ENCODE data around the gene NMUR1.

NMUR1 gene

GRCh38 chr2:231527955-231528635 lies 2.1 kb downstream of the NMUR1 start:
- DNase-seq (ENCODE audit: extremely low read depth in 1 of 2, low read depth in 1 of 2) = no peak

- no peak for DNase-seq (ENCODE audit: extremely low read depth in 1 of 2, low read depth in 1 of 2)
Measured at GRCh38 chr2:231527091-231527395, 3.2 kb downstream of the NMUR1 start.

GRCh38 chr2:231526341-231527090 lies 3.7 kb downstream of the NMUR1 start:
- DNase-seq (ENCODE audit: extremely low read depth in 1 of 2, low read depth in 1 of 2) = no peak

- no peak for DNase-seq (ENCODE audit: extremely low read depth in 1 of 2, low read depth in 1 of 2)
Measured at GRCh38 chr2:231525248-231526163, 4.7 kb downstream of the NMUR1 start.

GRCh38 chr2:231524477-231525247 lies 5.6 kb downstream of the NMUR1 start:
- DNase-seq (ENCODE audit: extremely low read depth in 1 of 2, low read depth in 1 of 2) = no peak

GRCh38 chr2:231523451-231524285 lies 6.6 kb downstream of the NMUR1 start:
- no peak for DNase-seq (ENCODE audit: extremely low read depth in 1 of 2, low read depth in 1 of 2)

GRCh38 chr2:231522418-231523180 lies 7.6 kb downstream of the NMUR1 start:
- no peak for DNase-seq (ENCODE audit: extremely low read depth in 1 of 2, low read depth in 1 of 2)

GRCh38 chr2:231521443-231521842 lies 8.8 kb downstream of the NMUR1 start:
- no peak for DNase-seq (ENCODE audit: extremely low read depth in 1 of 2, low read depth in 1 of 2)

GRCh38 chr2:231519975-231520555 lies 10.2 kb downstream of the NMUR1 start:
- no peak for DNase-seq (ENCODE audit: extremely low read depth in 1 of 2, low read depth in 1 of 2)

GRCh38 chr2:231518771-231519170 lies 11.5 kb downstream of the NMUR1 start:
- no peak for DNase-seq (ENCODE audit: extremely low read depth in 1 of 2, low read depth in 1 of 2)

GRCh38 chr2:231515603-231516002 lies 14.6 kb downstream of the NMUR1 start:
- DNase-seq (ENCODE audit: extremely low read depth in 1 of 2, low read depth in 1 of 2) = no peak

- DNase-seq (ENCODE audit: extremely low read depth in 1 of 2, low read depth in 1 of 2) = no peak
Measured at GRCh38 chr2:231514951-231515297, 15.3 kb downstream of the NMUR1 start.

- peak; percentile 93 for DNase-seq (ENCODE audit: extremely low read depth in 1 of 2, low read depth in 1 of 2)
Measured at GRCh38 chr2:231514225-231514950, 15.9 kb downstream of the NMUR1 start.

GRCh38 chr2:231513746-231514224 lies 16.5 kb downstream of the NMUR1 start:
- no peak for DNase-seq (ENCODE audit: extremely low read depth in 1 of 2, low read depth in 1 of 2)

GRCh38 chr2:231512222-231512621 lies 18.0 kb downstream of the NMUR1 start:
- DNase-seq (ENCODE audit: extremely low read depth in 1 of 2, low read depth in 1 of 2) = no peak

GRCh38 chr2:231503766-231504165 lies 26.5 kb downstream of the NMUR1 start:
- DNase-seq (ENCODE audit: extremely low read depth in 1 of 2, low read depth in 1 of 2) = no peak

- no peak for DNase-seq (ENCODE audit: extremely low read depth in 1 of 2, low read depth in 1 of 2)
Measured at GRCh38 chr2:231502596-231502995, 27.6 kb downstream of the NMUR1 start.

- no peak for DNase-seq (ENCODE audit: extremely low read depth in 1 of 2, low read depth in 1 of 2)
Measured at GRCh38 chr2:231497651-231498050, 32.6 kb downstream of the NMUR1 start.
